K562 (cell line): ENCODE results near the gene EML2. TPM values are rescaled to one million over a fixed set of nuclear protein-coding genes. Genes with fewer than 3 reads are reported as not detected.

Experiments
- CBX2 ChIP-seq: fragments of 200-600 bp; sonication (generic); IDR thresholded peaks from one replicate; pipeline ENCODE4 v1.6.1; 2012; ENCODE audit warnings: mild to moderate bottlenecking, low read length, inconsistent platforms; ENCODE audit not compliant: insufficient read depth, poor library complexity, severe bottlenecking
- HMG20A ChIP-seq: fragments of 450-650 bp; formaldehyde crosslinking; conservative IDR thresholded peaks from 2 replicates; pipeline ENCODE4 v1.4.0; 2020; ENCODE audit warnings: mild to moderate bottlenecking, mixed read lengths
- PCBP2 ChIP-seq: fragments of 200-400 bp; formaldehyde crosslinking; IDR thresholded peaks from 2 replicates; pipeline ENCODE4 v1.6.1; 2018; ENCODE audit warnings: low read length, low read depth, mild to moderate bottlenecking, moderate library complexity; ENCODE audit not compliant: poor library complexity, severe bottlenecking
- RFX5 ChIP-seq: IDR thresholded peaks from 2 replicates; pipeline ENCODE4 v1.6.1; 2011; ENCODE audit warnings: low read depth, mild to moderate bottlenecking, improper control_type of control experiment, low read length
- SMARCA4 ChIP-seq: fragments of 450-650 bp; IDR thresholded peaks from 2 replicates; pipeline ENCODE4 v1.6.1; 2016
- polyA plus RNA-seq, 8 experiments: library from polyadenylated mRNA; depleted of rRNA in 4 of 8; stranded (reverse) in 5 of 8; unstranded in 3 of 8; fragments of >200 nt; fragmentation: Nextera tagmentation in 2 of 8; fragmentation: Illumina TruSeq in 1 of 8; extraction: Ambion mirVana in 2 of 8; extraction: Trizol in 1 of 8; gene quantifications; 2 replicates each; pipeline versions ENCODE4 v1.2.1 to v1.2.3, GENCODE V29; 2011 to 2014; ENCODE audit warnings: inconsistent platforms in 1 of 8, missing spikeins in 1 of 8
- total RNA-seq, 7 experiments: library from RNA; depleted of rRNA in 6 of 7; stranded (reverse); fragments of >200 nt in 6 of 7; fragmentation: Illumina TruSeq in 2 of 7; extraction: Trizol in 2 of 7; gene quantifications; 2 replicates each; pipeline versions ENCODE4 v1.2.1 to v1.2.3, GENCODE V29; 2011 to 2021; ENCODE audit warnings: low replicate concordance in 1 of 7
- TF ChIP-seq, protein P1 (sequence below), 2 experiments: fragments of 450-650 bp; formaldehyde crosslinking in 1 of 2; IDR thresholded peaks; 2 replicates each; pipeline versions ENCODE4 v1.4.0 to v1.6.1; 2014 to 2020; ENCODE audit warnings: mild to moderate bottlenecking in 2 of 2, borderline replicate concordance in 1 of 2, low read depth in 1 of 2
- TF ChIP-seq, protein P2 (sequence below), 2 experiments: fragments of 450-650 bp in 1 of 2; sonication (generic) in 1 of 2; formaldehyde crosslinking in 1 of 2; IDR thresholded peaks; 2 replicates each; pipeline versions ENCODE4 v1.7.1 to v1.9.0; 2016 to 2022; ENCODE audit warnings: inconsistent platforms in 1 of 2, mild to moderate bottlenecking in 1 of 2, missing genetic modification reagents in 1 of 2

Gene EML2
- total and polyA plus RNA-seq, 9 of the 15 experiments (the other 6 are each of a cell fraction or from before 2014, with no cell fraction given), result 2.6 to 69.6 (median 24.8) TPM

- TF ChIP-seq, protein P1, sequence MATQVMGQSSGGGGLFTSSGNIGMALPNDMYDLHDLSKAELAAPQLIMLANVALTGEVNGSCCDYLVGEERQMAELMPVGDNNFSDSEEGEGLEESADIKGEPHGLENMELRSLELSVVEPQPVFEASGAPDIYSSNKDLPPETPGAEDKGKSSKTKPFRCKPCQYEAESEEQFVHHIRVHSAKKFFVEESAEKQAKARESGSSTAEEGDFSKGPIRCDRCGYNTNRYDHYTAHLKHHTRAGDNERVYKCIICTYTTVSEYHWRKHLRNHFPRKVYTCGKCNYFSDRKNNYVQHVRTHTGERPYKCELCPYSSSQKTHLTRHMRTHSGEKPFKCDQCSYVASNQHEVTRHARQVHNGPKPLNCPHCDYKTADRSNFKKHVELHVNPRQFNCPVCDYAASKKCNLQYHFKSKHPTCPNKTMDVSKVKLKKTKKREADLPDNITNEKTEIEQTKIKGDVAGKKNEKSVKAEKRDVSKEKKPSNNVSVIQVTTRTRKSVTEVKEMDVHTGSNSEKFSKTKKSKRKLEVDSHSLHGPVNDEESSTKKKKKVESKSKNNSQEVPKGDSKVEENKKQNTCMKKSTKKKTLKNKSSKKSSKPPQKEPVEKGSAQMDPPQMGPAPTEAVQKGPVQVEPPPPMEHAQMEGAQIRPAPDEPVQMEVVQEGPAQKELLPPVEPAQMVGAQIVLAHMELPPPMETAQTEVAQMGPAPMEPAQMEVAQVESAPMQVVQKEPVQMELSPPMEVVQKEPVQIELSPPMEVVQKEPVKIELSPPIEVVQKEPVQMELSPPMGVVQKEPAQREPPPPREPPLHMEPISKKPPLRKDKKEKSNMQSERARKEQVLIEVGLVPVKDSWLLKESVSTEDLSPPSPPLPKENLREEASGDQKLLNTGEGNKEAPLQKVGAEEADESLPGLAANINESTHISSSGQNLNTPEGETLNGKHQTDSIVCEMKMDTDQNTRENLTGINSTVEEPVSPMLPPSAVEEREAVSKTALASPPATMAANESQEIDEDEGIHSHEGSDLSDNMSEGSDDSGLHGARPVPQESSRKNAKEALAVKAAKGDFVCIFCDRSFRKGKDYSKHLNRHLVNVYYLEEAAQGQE (IDR thresholded peaks at IDR 0.05; ENCODE audit: borderline replicate concordance), result no peak
- TF ChIP-seq, protein P1 (CRISPR knock-in tag; IDR thresholded peaks at IDR 0.05; ENCODE audit: low read depth), result no peak
- TF ChIP-seq HMG20A (CRISPR knock-in tag) (no peak), SMARCA4 (0 out of 2 replicates have a peak, but pooled peaks have one; percentile 44), PCBP2 (no peak), CBX2 (no peak), RFX5 (no peak)
- TF ChIP-seq, protein P2, sequence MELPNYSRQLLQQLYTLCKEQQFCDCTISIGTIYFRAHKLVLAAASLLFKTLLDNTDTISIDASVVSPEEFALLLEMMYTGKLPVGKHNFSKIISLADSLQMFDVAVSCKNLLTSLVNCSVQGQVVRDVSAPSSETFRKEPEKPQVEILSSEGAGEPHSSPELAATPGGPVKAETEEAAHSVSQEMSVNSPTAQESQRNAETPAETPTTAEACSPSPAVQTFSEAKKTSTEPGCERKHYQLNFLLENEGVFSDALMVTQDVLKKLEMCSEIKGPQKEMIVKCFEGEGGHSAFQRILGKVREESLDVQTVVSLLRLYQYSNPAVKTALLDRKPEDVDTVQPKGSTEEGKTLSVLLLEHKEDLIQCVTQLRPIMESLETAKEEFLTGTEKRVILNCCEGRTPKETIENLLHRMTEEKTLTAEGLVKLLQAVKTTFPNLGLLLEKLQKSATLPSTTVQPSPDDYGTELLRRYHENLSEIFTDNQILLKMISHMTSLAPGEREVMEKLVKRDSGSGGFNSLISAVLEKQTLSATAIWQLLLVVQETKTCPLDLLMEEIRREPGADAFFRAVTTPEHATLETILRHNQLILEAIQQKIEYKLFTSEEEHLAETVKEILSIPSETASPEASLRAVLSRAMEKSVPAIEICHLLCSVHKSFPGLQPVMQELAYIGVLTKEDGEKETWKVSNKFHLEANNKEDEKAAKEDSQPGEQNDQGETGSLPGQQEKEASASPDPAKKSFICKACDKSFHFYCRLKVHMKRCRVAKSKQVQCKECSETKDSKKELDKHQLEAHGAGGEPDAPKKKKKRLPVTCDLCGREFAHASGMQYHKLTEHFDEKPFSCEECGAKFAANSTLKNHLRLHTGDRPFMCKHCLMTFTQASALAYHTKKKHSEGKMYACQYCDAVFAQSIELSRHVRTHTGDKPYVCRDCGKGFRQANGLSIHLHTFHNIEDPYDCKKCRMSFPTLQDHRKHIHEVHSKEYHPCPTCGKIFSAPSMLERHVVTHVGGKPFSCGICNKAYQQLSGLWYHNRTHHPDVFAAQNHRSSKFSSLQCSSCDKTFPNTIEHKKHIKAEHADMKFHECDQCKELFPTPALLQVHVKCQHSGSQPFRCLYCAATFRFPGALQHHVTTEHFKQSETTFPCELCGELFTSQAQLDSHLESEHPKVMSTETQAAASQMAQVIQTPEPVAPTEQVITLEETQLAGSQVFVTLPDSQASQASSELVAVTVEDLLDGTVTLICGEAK (IDR thresholded peaks at IDR 0.05), result peak; percentile 64
- TF ChIP-seq, protein P2 (CRISPR knock-in tag; IDR thresholded peaks at IDR 0.05), result no peak
Measured at GRCh38 chr19:45668342-45668871, 29.2 kb upstream of the EML2 start (continued).
